ENCODE results near the gene ANKRD13D. TPM values are rescaled to one million over a fixed set of nuclear protein-coding genes. Genes with fewer than 3 reads are reported as not detected.

Gene ANKRD13D
- total RNA-seq, 1 donor = 29.8 TPM

GRCh38 chr11:67321313-67321871 lies 32.3 kb downstream of the ANKRD13D start:
- no peak overlapping the region for H3K4me3 ChIP-seq (ENCODE audit: low read depth, low read length)
- DNase-seq (ENCODE audit: low read depth) = no peak
- no peak for TF ChIP-seq CTCF (IDR thresholded peaks at IDR 0.05; ENCODE audit: insufficient read depth, low read depth, low read length)

- H3K4me3 ChIP-seq (ENCODE audit: low read depth, low read length) = no peak overlapping the region
- DNase-seq (ENCODE audit: low read depth) = no peak
- no peak for TF ChIP-seq CTCF (IDR thresholded peaks at IDR 0.05; ENCODE audit: insufficient read depth, low read depth, low read length)
Measured at GRCh38 chr11:67322049-67322448, 32.9 kb downstream of the ANKRD13D start.

- no peak for TF ChIP-seq CTCF (IDR thresholded peaks at IDR 0.05; ENCODE audit: insufficient read depth, low read depth, low read length)
- no peak for DNase-seq (ENCODE audit: low read depth)
Measured at GRCh38 chr11:67323526-67323925, 34.4 kb downstream of the ANKRD13D start.

GRCh38 chr11:67332081-67332691 lies 43.1 kb downstream of the ANKRD13D start:
- no peak for TF ChIP-seq CTCF (IDR thresholded peaks at IDR 0.05; ENCODE audit: insufficient read depth, low read depth, low read length)
- no peak for DNase-seq (ENCODE audit: low read depth)
- H3K4me3 ChIP-seq (ENCODE audit: low read depth, low read length) = no peak overlapping the region

More at GRCh38 chr11:67323526-67323925, 34.4 kb downstream of the ANKRD13D start:
- H3K4me3 ChIP-seq (ENCODE audit: low read depth, low read length) = no peak overlapping the region

GRCh38 chr11:67337257-67337656 lies 48.2 kb downstream of the ANKRD13D start:
- no peak for TF ChIP-seq CTCF (IDR thresholded peaks at IDR 0.05; ENCODE audit: insufficient read depth, low read depth, low read length)
- no peak for DNase-seq (ENCODE audit: low read depth)

GRCh38 chr11:67344264-67344663 lies 55.2 kb downstream of the ANKRD13D start:
- TF ChIP-seq CTCF (IDR thresholded peaks at IDR 0.05; ENCODE audit: insufficient read depth, low read depth, low read length) = no peak
- no peak for DNase-seq (ENCODE audit: low read depth)
- H3K4me3 ChIP-seq (ENCODE audit: low read depth, low read length) = no peak overlapping the region

More at GRCh38 chr11:67337257-67337656, 48.2 kb downstream of the ANKRD13D start:
- no peak overlapping the region for H3K4me3 ChIP-seq (ENCODE audit: low read depth, low read length)

All from fibroblast of villous mesenchyme (primary cell).